Nephron progenitor cell (in vitro differentiated cells): ENCODE results near the gene CUL2.

Experiments
- DNase-seq: peaks from one replicate; pipeline ENCODE4 v3.0.0; 2021
- H3K27ac Mint-ChIP-seq: 2 replicates; pipeline ENCODE4 v1.8.0; 2021; ENCODE audit warnings: mild to moderate bottlenecking, moderate library complexity, mixed read lengths
- H3K27me3 Mint-ChIP-seq: 2 replicates; pipeline ENCODE4 v1.8.0; 2021; ENCODE audit warnings: mild to moderate bottlenecking, low read depth, mixed read lengths; ENCODE audit not compliant: poor library complexity
- H3K36me3 Mint-ChIP-seq: 2 replicates; pipeline ENCODE4 v1.8.0; 2021; ENCODE audit warnings: low read depth, mixed read lengths
- H3K4me1 Mint-ChIP-seq: 2 replicates; pipeline ENCODE4 v1.8.0; 2021; ENCODE audit warnings: mixed read lengths
- H3K4me3 Mint-ChIP-seq: 2 replicates; pipeline ENCODE4 v1.8.0; 2021; ENCODE audit warnings: mild to moderate bottlenecking, moderate library complexity, mixed read lengths
- H3K9me3 Mint-ChIP-seq: 2 replicates; pipeline ENCODE4 v1.8.0; 2021; ENCODE audit warnings: mild to moderate bottlenecking, moderate library complexity, mixed read lengths
- CTCF ChIP-seq: fragments of 200-600 bp; sonication (generic); IDR thresholded peaks from 2 replicates; pipeline ENCODE4 v1.5.0; 2021; ENCODE audit warnings: antibody characterized with exemption

Gene CUL2

GRCh38 chr10:35015843-35016408, 74.2 kb downstream of the CUL2 start:
- no peaks in the 10 kb centered on the region for H3K9me3 Mint-ChIP-seq
- H3K36me3 Mint-ChIP-seq: peaks cover 53% of the 10 kb centered on the region
- H3K4me3 Mint-ChIP-seq: no peak overlapping the region
- no peaks in the 10 kb centered on the region for H3K27me3 Mint-ChIP-seq
- peaks cover 10% of the 10 kb centered on the region for H3K4me1 Mint-ChIP-seq
- peak overlapping the region; percentile 34 for H3K27ac Mint-ChIP-seq
- DNase-seq: no peak
- no peak for TF ChIP-seq CTCF

GRCh38 chr10:35012781-35013180, 77.4 kb downstream of the CUL2 start:
- DNase-seq: no peak
- no peaks in the 10 kb centered on the region for H3K9me3 Mint-ChIP-seq
- H3K36me3 Mint-ChIP-seq: peaks cover 59% of the 10 kb centered on the region
- H3K27me3 Mint-ChIP-seq: no peaks in the 10 kb centered on the region
- no peak for TF ChIP-seq CTCF
- H3K4me3 Mint-ChIP-seq: no peak overlapping the region
- peaks cover 15% of the 10 kb centered on the region for H3K4me1 Mint-ChIP-seq
- no peak overlapping the region for H3K27ac Mint-ChIP-seq

- Mint-ChIP-seq H3K36me3 (peaks cover 51% of the 10 kb centered on the region), H3K27ac (no peak overlapping the region), H3K4me3 (no peak overlapping the region)
Observed at GRCh38 chr10:35011771-35012191, 78.4 kb downstream of the CUL2 start.

GRCh38 chr10:35007858-35008301, 82.3 kb downstream of the CUL2 start:
- DNase-seq: no peak
- H3K9me3 Mint-ChIP-seq: no peaks in the 10 kb centered on the region
- H3K36me3 Mint-ChIP-seq: peaks cover 43% of the 10 kb centered on the region
- no peak for TF ChIP-seq CTCF
- H3K27me3 Mint-ChIP-seq: no peaks in the 10 kb centered on the region
- H3K27ac Mint-ChIP-seq: peak overlapping the region; percentile 21
- H3K4me1 Mint-ChIP-seq: peaks cover 17% of the 10 kb centered on the region
- H3K4me3 Mint-ChIP-seq: no peak overlapping the region

More at GRCh38 chr10:35011771-35012191, 78.4 kb downstream of the CUL2 start:
- Mint-ChIP-seq H3K27me3 (no peaks in the 10 kb centered on the region), H3K4me1 (peaks cover 22% of the 10 kb centered on the region), H3K9me3 (no peaks in the 10 kb centered on the region)
- no peak for TF ChIP-seq CTCF
- no peak for DNase-seq

- H3K9me3 Mint-ChIP-seq: no peaks in the 10 kb centered on the region
- no peak for DNase-seq
- no peak overlapping the region for H3K27ac Mint-ChIP-seq
- peaks cover 33% of the 10 kb centered on the region for H3K36me3 Mint-ChIP-seq
- no peak for TF ChIP-seq CTCF
- no peak overlapping the region for H3K4me3 Mint-ChIP-seq
- peaks cover 13% of the 10 kb centered on the region for H3K4me1 Mint-ChIP-seq
- H3K27me3 Mint-ChIP-seq: no peaks in the 10 kb centered on the region
Observed at GRCh38 chr10:35006836-35007235, 83.3 kb downstream of the CUL2 start.

GRCh38 chr10:35005868-35006267, 84.3 kb downstream of the CUL2 start:
- no peak overlapping the region for H3K27ac Mint-ChIP-seq
- no peaks in the 10 kb centered on the region for H3K9me3 Mint-ChIP-seq
- no peak for DNase-seq
- H3K36me3 Mint-ChIP-seq: peaks cover 26% of the 10 kb centered on the region
- peaks cover 13% of the 10 kb centered on the region for H3K4me1 Mint-ChIP-seq
- no peak overlapping the region for H3K4me3 Mint-ChIP-seq
- no peak for TF ChIP-seq CTCF
- no peaks in the 10 kb centered on the region for H3K27me3 Mint-ChIP-seq
